Measurements from ENCODE around the gene ARMC7.
A peak's percentile ranks its signal among the peaks of the same experiment; 100 is the strongest.
"Not testable (repeated sequence)": the region's sequence is repeated elsewhere in the genome, so short reads cannot be mapped to it uniquely, and the experiment has no call there.

The ARMC7 gene

GRCh38 chr17:75130632-75131277 lies 21.0 kb downstream of the ARMC7 start:
- DNase-seq: peak; percentile 62

GRCh38 chr17:75131278-75132017 lies 21.7 kb downstream of the ARMC7 start, which contains the start of gene NT5C:
Gene NT5C (minus strand): TSS chr17:75131742. CDS start chr17:75131707, 35 bp downstream.
- DNase-seq: peak; percentile 56

DNA sequence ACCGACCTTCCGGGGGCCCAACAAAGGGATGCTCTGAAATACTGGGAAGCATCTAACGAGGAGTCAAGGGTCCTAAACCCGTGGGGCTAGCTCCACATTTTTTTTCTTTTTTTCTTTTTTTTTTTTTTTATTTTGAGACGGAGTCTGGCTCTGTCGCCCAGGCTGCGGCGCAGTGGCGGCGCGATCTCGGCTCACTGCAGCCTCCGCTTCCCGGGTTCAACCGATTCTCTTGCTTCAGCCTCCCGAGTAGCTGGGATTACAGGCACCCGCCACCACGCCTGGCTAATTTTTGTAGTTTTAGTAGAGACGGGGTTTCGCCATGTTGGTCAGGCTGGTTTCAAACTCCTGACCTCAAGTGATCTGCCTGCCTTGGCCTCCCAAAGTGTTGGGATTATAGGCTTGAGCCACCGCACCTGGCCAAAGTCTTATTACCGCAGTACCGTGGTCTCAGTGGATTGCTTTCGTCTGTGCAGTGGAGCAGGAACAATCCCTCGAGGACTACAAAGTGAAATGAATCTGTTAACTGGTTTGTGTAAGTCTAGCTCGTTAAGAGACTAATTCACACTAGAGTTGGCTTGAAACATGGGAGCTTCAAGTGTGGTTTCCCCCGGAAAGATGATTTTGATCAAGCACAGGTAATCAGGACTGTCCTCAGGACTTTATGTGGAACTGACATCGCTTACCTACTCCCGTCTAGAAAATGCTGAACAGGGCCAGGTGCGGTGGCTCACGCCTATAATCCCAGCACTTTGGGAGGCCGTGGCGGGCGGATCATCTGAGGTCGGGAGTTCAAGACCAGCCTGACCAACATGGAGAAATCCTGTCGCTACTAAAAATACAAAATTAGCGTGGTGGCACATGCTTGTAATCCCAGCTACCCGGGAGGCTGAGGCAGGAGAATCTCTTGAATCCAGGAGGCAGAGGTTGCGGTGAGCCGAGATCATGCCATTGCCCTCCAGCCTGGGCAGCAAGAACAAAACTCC lies 22.5 kb downstream of the ARMC7 start:
- not testable (repeated sequence) for DNase-seq

DNA sequence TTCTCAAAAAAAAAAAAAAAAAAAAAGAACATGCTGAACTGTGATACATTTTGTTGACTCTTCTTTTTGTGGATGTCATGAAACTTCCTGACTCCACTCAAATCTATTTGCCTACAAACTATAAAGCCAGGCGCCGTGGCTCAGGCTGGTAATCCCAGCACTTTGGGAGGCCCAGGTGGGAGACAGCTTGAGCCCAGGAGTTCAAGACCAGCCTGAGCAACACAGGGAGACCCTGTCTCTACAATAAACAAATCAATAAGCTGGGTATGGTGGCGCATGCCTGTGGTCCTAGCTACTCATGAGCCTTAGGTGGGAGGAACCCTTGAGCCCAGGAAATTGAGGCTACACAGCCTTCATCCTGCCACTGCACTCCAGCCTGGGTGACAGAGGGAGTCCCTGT lies 23.2 kb downstream of the ARMC7 start:
- DNase-seq: no peak

DNA sequence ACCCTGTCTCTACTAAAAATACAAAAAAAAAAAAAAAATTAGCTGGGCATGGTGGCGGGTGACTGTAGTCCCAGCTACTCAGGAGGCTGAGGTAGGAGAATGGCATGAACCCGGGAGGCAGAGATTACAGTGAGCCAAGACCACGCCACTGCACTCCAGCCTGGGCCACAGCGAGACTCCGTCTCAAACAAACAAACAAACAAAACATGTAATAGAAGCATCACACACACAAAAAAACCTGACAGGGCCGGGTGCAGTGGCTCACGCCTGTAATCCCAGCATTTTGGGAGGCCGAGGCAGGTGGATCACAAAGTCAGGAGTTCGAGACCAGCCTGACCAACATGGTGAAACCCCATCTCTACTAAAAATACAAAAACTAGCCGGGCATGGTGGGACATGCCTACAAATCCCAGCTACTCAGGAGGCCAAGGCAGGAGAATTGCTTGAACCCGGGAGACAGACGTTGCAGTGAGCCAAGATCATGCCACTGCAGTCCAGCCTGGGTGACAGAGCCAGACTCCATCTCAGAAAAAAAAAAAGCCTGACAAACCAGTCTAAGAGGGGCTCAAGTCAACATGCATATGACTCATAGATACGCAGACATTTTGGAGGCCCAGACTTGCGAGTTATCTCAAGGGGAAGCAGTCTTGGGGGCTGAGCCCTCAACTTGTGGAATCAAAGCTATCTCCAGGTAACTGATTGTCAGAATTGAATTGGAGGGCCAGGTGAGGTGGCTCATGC lies 24.0 kb downstream of the ARMC7 start:
- not testable (repeated sequence) for DNase-seq

DNA sequence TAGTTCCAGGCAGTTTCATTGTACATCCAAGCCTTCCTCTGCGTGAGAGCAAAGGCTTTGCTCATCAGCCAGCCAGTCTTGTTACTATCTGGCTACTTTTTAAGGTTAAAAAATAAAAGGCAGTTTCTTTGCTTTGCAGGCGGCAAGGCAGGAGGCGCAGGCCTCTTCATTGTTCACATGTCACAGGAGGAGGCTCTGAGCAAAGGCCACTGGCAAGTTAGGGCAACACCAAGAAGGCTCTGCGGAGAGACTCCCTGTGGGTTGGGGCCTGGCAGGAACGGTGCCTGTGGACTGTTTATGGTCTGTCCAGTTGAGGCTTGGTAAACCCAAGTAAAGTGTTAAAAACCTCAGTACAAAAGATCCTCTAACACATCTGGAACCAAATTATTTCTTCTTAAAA lies 25.7 kb downstream of the ARMC7 start:
- DNase-seq: no peak

GRCh38 chr17:75135946-75136345 lies 26.2 kb downstream of the ARMC7 start:
- DNase-seq: no peak

DNA sequence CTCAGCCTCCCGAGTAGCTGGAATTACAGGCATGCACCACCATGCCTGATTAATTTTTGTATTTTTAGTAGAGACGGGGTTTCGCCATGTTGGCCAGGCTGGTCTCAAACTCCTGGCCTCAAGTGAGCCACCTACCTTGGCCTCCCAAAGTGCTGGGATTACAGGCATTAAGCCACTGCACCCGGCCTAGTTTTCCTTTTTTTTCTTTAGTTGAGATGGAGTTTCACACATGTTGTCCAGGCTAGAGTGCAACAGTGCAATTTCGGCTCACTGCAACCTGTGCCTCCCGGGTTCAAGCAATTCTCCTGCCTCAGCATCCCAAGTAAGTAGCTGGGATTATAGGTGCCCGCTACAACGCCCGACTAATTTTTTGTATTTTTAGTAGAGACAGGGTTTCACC lies 28.0 kb downstream of the ARMC7 start:
- not testable (repeated sequence) for DNase-seq

GRCh38 chr17:75138519-75138918 lies 28.8 kb downstream of the ARMC7 start:
- DNase-seq: no peak

GRCh38 chr17:75142236-75142971 lies 32.6 kb downstream of the ARMC7 start:
- no peak for DNase-seq

- no peak for DNase-seq
These were observed 35.2 kb downstream of the ARMC7 start for GRCh38 chr17:75144816-75145512.

GRCh38 chr17:75146592-75146991 lies 36.8 kb downstream of the ARMC7 start:
- no peak for DNase-seq

GRCh38 chr17:75147878-75148546 lies 38.2 kb downstream of the ARMC7 start:
- no peak for DNase-seq

DNA sequence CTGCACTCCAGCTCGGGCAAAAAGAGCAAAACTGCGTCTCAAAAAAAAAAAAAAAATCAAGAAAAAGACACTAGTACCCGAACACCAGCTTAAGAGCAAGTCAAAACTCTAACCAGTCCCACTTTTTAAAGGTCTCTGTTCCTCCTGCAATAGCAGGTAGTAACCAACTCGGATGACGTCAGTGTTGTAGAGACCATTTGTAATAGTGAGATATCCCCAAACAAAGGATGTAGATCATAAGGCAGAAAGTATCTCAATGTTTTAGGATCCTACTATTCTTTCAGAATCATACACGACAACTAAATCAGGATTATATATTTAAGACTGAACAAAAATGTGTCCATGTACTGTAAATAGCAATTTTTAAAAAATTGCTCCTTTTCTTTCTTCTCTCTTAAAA lies 42.2 kb downstream of the ARMC7 start:
- no peak for DNase-seq

GRCh38 chr17:75152523-75152921 lies 42.8 kb downstream of the ARMC7 start:
- no peak for DNase-seq

GRCh38 chr17:75152922-75153779 lies 43.4 kb downstream of the ARMC7 start:
- no peak for DNase-seq

DNA sequence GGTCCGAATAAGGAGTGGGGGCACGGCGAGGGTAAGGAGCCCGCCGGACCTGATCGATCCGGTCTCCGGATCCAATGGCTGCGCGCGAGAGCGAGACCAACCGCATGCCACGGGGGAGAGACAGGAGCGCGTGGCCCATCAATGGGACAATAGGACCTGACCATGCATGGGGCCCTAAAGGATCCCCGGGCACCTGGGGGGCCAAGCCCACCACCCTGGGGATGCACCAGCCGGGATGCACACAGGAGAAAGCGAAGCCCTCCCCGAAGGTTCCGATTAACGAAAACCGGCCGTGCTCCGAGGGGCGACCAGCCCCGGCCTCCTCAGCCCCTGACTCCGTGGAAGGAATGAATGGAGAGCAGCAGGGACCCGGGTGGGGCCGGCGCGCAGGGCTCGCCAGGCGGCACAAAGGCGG lies 44.0 kb downstream of the ARMC7 start:
- DNase-seq: no peak

DNA sequence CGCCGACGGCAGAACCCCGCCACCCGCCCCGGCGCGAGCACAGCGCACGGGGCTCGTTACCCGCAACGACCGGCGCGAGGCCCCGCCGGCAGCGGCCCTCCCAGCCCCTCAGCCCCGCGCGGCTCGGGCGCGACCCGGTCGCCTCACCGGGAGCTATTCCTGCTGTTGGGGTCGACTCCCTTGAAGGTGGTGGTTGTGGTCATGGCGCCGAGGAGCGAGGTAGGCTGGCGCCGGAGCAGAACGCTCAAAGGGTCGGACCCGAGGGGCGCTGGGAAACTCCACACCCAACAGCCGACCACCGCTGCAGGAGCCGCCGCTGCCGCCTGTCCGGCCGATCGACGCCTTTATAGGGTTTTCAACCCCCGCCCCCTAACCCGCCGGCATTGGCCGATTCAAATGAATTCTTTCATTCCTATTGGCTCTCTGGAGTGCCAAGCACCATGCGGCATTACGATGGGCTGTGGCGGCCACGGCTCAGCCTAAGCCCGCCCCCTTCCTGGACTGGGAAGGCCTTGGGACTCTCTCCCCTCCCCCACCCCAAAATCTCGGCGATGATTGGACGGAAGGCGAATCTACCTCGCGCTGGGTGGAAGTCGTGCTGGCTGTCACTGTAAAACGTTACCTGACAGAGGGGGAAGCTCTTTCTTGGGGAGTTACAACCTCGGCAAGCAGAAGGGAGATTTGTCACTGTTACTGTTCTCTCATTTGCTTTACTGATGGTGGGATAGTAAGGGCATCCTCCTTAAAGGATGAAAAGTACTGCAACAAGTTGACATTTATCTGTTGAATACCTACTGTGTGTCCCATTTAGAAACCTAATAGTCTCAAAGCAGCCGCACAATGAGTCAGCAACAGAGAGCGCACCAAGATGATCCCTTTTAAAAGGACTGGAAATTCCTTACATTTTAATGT lies 44.7 kb downstream of the ARMC7 start, which contains the start of gene JPT1:
Gene JPT1, minus strand, starts transcription at position 318 of the 912 bp plus-strand sequence. Its CDS starts 115 bp downstream, at position 203.
- DNase-seq: peak; percentile 95

Measured in DMS 273 treated with DMSO at 0.1 percent for 48 hours (cell line).